H1 (cell line): Measurements from ENCODE around the gene PLD3. TPM values are rescaled to one million over a fixed set of nuclear protein-coding genes. Genes with fewer than 3 reads are reported as not detected.

Source experiments
- CTCF ChIA-PET: fragments of 300-600 bp; sonication (Branson Sonifier 250); formaldehyde crosslinking; loops from one replicate; lab custom pipeline; 2021; ENCODE audit not compliant: partially characterized antibody; lab: Charles Lee
- POLR2A ChIA-PET: fragments of 300-600 bp; sonication (Branson Sonifier 250); formaldehyde crosslinking; loops from one replicate; lab custom pipeline; 2021; ENCODE audit warnings: inconsistent platforms; ENCODE audit not compliant: partially characterized antibody; lab: Charles Lee
- DNase-seq, 2 experiments: peaks; one replicate each; pipeline versions ENCODE4 v3.0.0 to v3.0.0-alpha.2; 2010 to 2022; ENCODE audit warnings: low spot score in 2 of 2, low read depth in 1 of 2, mixed read lengths in 1 of 2
- FAIRE-seq: peaks from 2 replicates; lab custom pipeline; 2011; peaks lifted over from hg19 to GRCh38; lab: Jason Lieb, UNC
- H2AFZ ChIP-seq: 2 replicates; pipeline ENCODE4 v1.8.1; 2012; ENCODE audit warnings: low read length, inconsistent platforms
- H2AK5ac ChIP-seq: 2 replicates; pipeline ENCODE4 v1.6.1; 2013; ENCODE audit warnings: low read depth, low read length
- H2BK120ac ChIP-seq: replicated peaks from 2 replicates; pipeline ENCODE3; 2013; ENCODE audit warnings: low read depth, low read length, inconsistent platforms
- H2BK12ac ChIP-seq: 2 replicates; pipeline ENCODE4 v1.6.1; 2013; ENCODE audit warnings: low read depth, low read length
- H2BK15ac ChIP-seq: 2 replicates; pipeline ENCODE4 v1.6.1; 2013; ENCODE audit warnings: low read length
- H2BK20ac ChIP-seq: 2 replicates; pipeline ENCODE4 v1.6.1; 2013; ENCODE audit warnings: low read length
- H2BK5ac ChIP-seq: 2 replicates; pipeline ENCODE4 v1.6.1; 2013; ENCODE audit warnings: low read depth, low read length
- H3K14ac ChIP-seq: 2 replicates; pipeline ENCODE4 v1.6.1; 2013; ENCODE audit warnings: inconsistent platforms; ENCODE audit not compliant: insufficient read length
- H3K18ac ChIP-seq: 2 replicates; pipeline ENCODE4 v1.6.1; 2013; ENCODE audit warnings: low read length; ENCODE audit errors: extremely low read depth
- H3K23ac ChIP-seq: 2 replicates; pipeline ENCODE4 v1.6.1; 2013; ENCODE audit warnings: inconsistent platforms; ENCODE audit not compliant: insufficient read length
- H3K23me2 ChIP-seq: 2 replicates; pipeline ENCODE4 v1.6.1; 2013; ENCODE audit warnings: low read depth, low read length
- H3K27ac ChIP-seq: 2 replicates; pipeline ENCODE4 v1.6.1; 2011; ENCODE audit warnings: low read depth, low read length, inconsistent platforms
- H3K27me3 ChIP-seq, 4 experiments: replicated peaks in 1 of 4; 1 replicate in 1 of 4; 2 replicates in 3 of 4; pipeline versions ENCODE4 v1.6.1 to v1.8.1; 2011 to 2013; ENCODE audit warnings: low read length in 3 of 4, mild to moderate bottlenecking in 3 of 4, inconsistent platforms in 2 of 4, mixed read lengths in 2 of 4, moderate library complexity in 1 of 4; ENCODE audit not compliant: control insufficient read depth in 3 of 4, insufficient read depth in 3 of 4; ENCODE audit errors: extremely low read depth in 1 of 4
- H3K36me3 ChIP-seq, 4 experiments: 2 replicates each; pipeline versions ENCODE4 v1.6.1 to v1.8.1; 2011 to 2013; ENCODE audit warnings: mild to moderate bottlenecking in 4 of 4, low read length in 3 of 4, moderate library complexity in 2 of 4, control low read depth in 1 of 4, inconsistent platforms in 1 of 4; ENCODE audit not compliant: insufficient read depth in 4 of 4, control insufficient read depth in 2 of 4
- H3K4ac ChIP-seq: replicated peaks from 2 replicates; pipeline ENCODE3; 2013; ENCODE audit warnings: low read length, low read depth, mixed read lengths, inconsistent platforms; ENCODE audit not compliant: insufficient read length
- H3K4me1 ChIP-seq, 4 experiments: replicated peaks in 1 of 4; 1 replicate in 1 of 4; 2 replicates in 3 of 4; pipeline versions ENCODE4 v1.6.1 to v1.8.1; 2011 to 2013; ENCODE audit warnings: low read length in 3 of 4, inconsistent platforms in 2 of 4, mixed read lengths in 1 of 4; ENCODE audit not compliant: insufficient read depth in 4 of 4, control insufficient read depth in 3 of 4
- H3K4me2 ChIP-seq, 2 experiments: 2 replicates each; pipeline versions ENCODE4 v1.6.1 to v1.8.1; 2011 to 2013; ENCODE audit warnings: low read depth in 2 of 2, low read length in 2 of 2, control low read depth in 1 of 2, inconsistent platforms in 1 of 2, mild to moderate bottlenecking in 1 of 2; ENCODE audit not compliant: insufficient read depth in 1 of 2
- H3K4me3 ChIP-seq, 4 experiments: fragments of 200-600, 300-600 bp in 1 of 4; sonication (generic), shearing (Covaris generic), sonication (Bioruptor Twin) in 1 of 4; 2 replicates each; pipeline versions ENCODE4 v1.5.1 to v1.8.1; 2011 to 2016; ENCODE audit warnings: low read length in 4 of 4, low read depth in 3 of 4, control low read depth in 2 of 4, inconsistent platforms in 2 of 4, mild to moderate bottlenecking in 2 of 4, mixed read lengths in 1 of 4, moderate library complexity in 1 of 4; ENCODE audit not compliant: insufficient read depth in 2 of 4; ENCODE audit errors: extremely low read depth in 1 of 4
- H3K56ac ChIP-seq: replicated peaks from 2 replicates; pipeline ENCODE3; 2013; ENCODE audit warnings: low read depth, mild to moderate bottlenecking, mixed read lengths, low read length, inconsistent platforms; ENCODE audit not compliant: insufficient read length
- H3K79me1 ChIP-seq: 2 replicates; pipeline ENCODE4 v1.6.1; 2013; ENCODE audit warnings: low read depth, low read length, control low read depth
- H3K79me2 ChIP-seq, 2 experiments: 2 replicates each; pipeline versions ENCODE4 v1.6.1 to v1.8.1; 2012 to 2013; ENCODE audit warnings: low read length in 2 of 2, mild to moderate bottlenecking in 2 of 2, inconsistent platforms in 1 of 2; ENCODE audit not compliant: insufficient read depth in 2 of 2, control insufficient read depth in 1 of 2
- H3K9ac ChIP-seq, 4 experiments: replicated peaks in 1 of 4; 1 replicate in 1 of 4; 2 replicates in 3 of 4; pipeline versions ENCODE4 v1.6.1 to v1.8.1; 2011 to 2013; ENCODE audit warnings: low read depth in 3 of 4, low read length in 3 of 4, control low read depth in 2 of 4, mild to moderate bottlenecking in 2 of 4, moderate library complexity in 2 of 4, inconsistent platforms in 1 of 4; ENCODE audit errors: extremely low read depth in 1 of 4
- H3K9me3 ChIP-seq, 2 experiments: 2 replicates each; pipeline versions ENCODE4 v1.6.1 to v1.8.1; 2012 to 2013; ENCODE audit warnings: mild to moderate bottlenecking in 2 of 2, moderate library complexity in 2 of 2, control low read depth in 1 of 2, inconsistent platforms in 1 of 2, low read depth in 1 of 2, low read length in 1 of 2, mixed read lengths in 1 of 2; ENCODE audit not compliant: insufficient read depth in 2 of 2
- H4K20me1 ChIP-seq, 2 experiments: replicated peaks in 1 of 2; 2 replicates each; pipeline versions ENCODE3 to v1.8.1; 2011 to 2013; ENCODE audit warnings: inconsistent platforms in 2 of 2, low read length in 2 of 2, mild to moderate bottlenecking in 1 of 2; ENCODE audit not compliant: insufficient read depth in 2 of 2, control insufficient read depth in 1 of 2
- H4K5ac ChIP-seq: 2 replicates; pipeline ENCODE4 v1.6.1; 2013; ENCODE audit warnings: low read length, low read depth, mixed read lengths, inconsistent platforms; ENCODE audit not compliant: insufficient read length
- H4K8ac ChIP-seq: 2 replicates; pipeline ENCODE4 v1.8.0; 2013; ENCODE audit warnings: mild to moderate bottlenecking, moderate library complexity, low read length, inconsistent platforms; ENCODE audit not compliant: insufficient read depth; ENCODE audit errors: extremely low read depth
- H4K91ac ChIP-seq: replicated peaks from 2 replicates; pipeline ENCODE3; 2013; ENCODE audit warnings: low read length, mixed read lengths, inconsistent platforms; ENCODE audit not compliant: insufficient read length
- HDAC2 ChIP-seq, 2 experiments: fragments of 300-600 bp in 1 of 2; sonication (generic) in 1 of 2; IDR thresholded peaks; 2 replicates each; pipeline ENCODE4 v1.6.1; 2011 to 2012; ENCODE audit warnings: low read depth in 2 of 2, low read length in 2 of 2, mild to moderate bottlenecking in 2 of 2, moderate library complexity in 2 of 2, borderline replicate concordance in 1 of 2, inconsistent platforms in 1 of 2
- KDM4A ChIP-seq: IDR thresholded peaks from one replicate; pipeline ENCODE4 v1.7.1; 2012; ENCODE audit warnings: low read depth, mild to moderate bottlenecking, moderate library complexity, low read length, inconsistent platforms; ENCODE audit not compliant: severe bottlenecking
- POLR2A ChIP-seq, 2 experiments: IDR thresholded peaks; 1 replicate in 1 of 2; 2 replicates in 1 of 2; pipeline ENCODE4 v1.6.1; 2011; ENCODE audit warnings: low read depth in 2 of 2, low read length in 2 of 2, mild to moderate bottlenecking in 2 of 2; ENCODE audit errors: control extremely low read depth in 1 of 2
- SP1 ChIP-seq: IDR thresholded peaks from 2 replicates; pipeline ENCODE4 v1.6.1; 2011; ENCODE audit warnings: low read depth, low read length
- TAF7 ChIP-seq: optimal IDR thresholded peaks from 2 replicates; pipeline ENCODE3; 2011; ENCODE audit warnings: low read depth, mild to moderate bottlenecking, inconsistent platforms, low read length, moderate library complexity, borderline replicate concordance
- TCF12 ChIP-seq: IDR thresholded peaks from 2 replicates; pipeline ENCODE4 v1.6.1; 2011; ENCODE audit warnings: low read depth, mild to moderate bottlenecking, low read length
- YY1 ChIP-seq: IDR thresholded peaks from 2 replicates; pipeline ENCODE4 v1.6.1; 2011; ENCODE audit warnings: low read depth, mild to moderate bottlenecking, low read length
- WGBS, 2 experiments: shearing (Covaris generic) in 1 of 2; methylation state at CpG; one replicate each; pipeline versions ENCODE4 v1.1.6 to v1.1.7; 2013 to 2015; ENCODE audit warnings: low lambda C conversion rate in 2 of 2, mixed read lengths in 2 of 2, inconsistent platforms in 1 of 2, low coverage in 1 of 2, missing lambda C conversion rate in 1 of 2; ENCODE audit not compliant: insufficient replicate concordance in 2 of 2, insufficient coverage in 1 of 2, insufficient read length in 1 of 2; ENCODE audit errors: extremely low coverage in 1 of 2, missing lambda C conversion rate in 1 of 2; 5-methylcytosine and 5-hydroxymethylcytosine counted together
- polyA plus RNA-seq, 7 experiments: library from polyadenylated mRNA; depleted of rRNA in 3 of 7; stranded (reverse) in 5 of 7; unstranded in 2 of 7; fragments of >200 nt in 5 of 7; fragments of 200-250 nt in 2 of 7; gene quantifications; 1 replicate in 5 of 7; 2 replicates in 1 of 7; 4 replicates in 1 of 7; pipeline versions ENCODE4 v1.2.1 to v1.2.3, GENCODE V29; 2011 to 2013; ENCODE audit warnings: missing spikeins in 2 of 7, mixed read lengths in 2 of 7
- total RNA-seq: library from RNA; stranded (reverse); fragmentation: NEBNext Ultra II Directional; extraction: Animal tissue kit (Norgen Biotek cat#: 25700); gene quantifications from 2 replicates; pipeline ENCODE4 v1.2.1, GENCODE V29; 2021
- TF ChIP-seq, protein P1 (sequence below): IDR thresholded peaks from 2 replicates; pipeline ENCODE4 v1.6.1; 2011; ENCODE audit warnings: low read length, improper control_type of control experiment
- TF ChIP-seq, protein P2 (sequence below): IDR thresholded peaks from 2 replicates; pipeline ENCODE4 v1.6.1; 2012; ENCODE audit warnings: inconsistent platforms
- TF ChIP-seq, protein P3 (sequence below): IDR thresholded peaks from 2 replicates; pipeline ENCODE4 v1.6.1; 2012; ENCODE audit warnings: low read length, inconsistent platforms

Gene PLD3
- total and polyA plus RNA-seq, 2 of the 8 experiments (the other 6 are each of a cell fraction or from before 2014, with no cell fraction given): 180 to 543 TPM

DNA sequence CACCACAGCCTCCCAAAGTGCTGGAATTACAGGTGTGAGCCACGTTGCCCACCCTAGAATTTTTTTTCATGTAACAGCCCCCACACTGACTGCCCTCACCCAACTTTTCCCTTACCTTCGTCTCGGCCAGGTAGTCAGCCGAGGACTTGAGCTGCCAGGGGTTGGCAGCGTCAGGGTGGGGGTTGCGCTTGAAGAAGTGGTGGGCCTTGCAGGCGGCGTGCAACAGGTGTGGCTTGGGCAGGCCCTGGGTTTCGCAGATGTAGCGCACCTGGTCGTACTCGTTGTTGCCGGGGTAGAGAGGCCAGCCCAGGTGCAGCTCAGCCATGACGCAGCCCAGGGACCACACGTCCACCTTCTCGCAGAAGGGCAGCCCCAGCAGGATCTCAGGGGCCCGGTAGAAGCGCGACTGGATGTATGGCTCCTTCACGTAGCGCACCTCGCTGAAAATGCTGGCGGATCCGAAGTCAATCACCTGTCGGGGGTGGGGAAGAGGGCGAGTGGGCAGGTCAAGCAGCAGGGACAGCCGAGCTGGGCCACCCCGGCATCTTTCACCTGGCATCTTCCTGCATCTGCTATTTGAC lies 35.3 kb downstream of the PLD3 start:
- no peak overlapping the region for H3K4ac ChIP-seq
- CTCF ChIA-PET: interaction anchor here (0.6 to 2.5 kb wide), 5 partner anchors 8 to 79 kb away, joined by 3 to 7 read pairs (median 4); no protein-coding TSS in a partner anchor
- peaks cover 0 to 4% (median 0%) of the 10 kb centered on the region in 4 experiments; a peak in 2 of 7 replicates for H3K4me1 ChIP-seq
- DNase-seq: no peak
- H2BK20ac ChIP-seq: no peak overlapping the region
- no peaks in the 10 kb centered on the region for H3K79me1 ChIP-seq
- no peak overlapping the region for H2BK15ac ChIP-seq
- H4K5ac ChIP-seq: no peak overlapping the region
- H3K23me2 ChIP-seq: no peaks in the 10 kb centered on the region
- H3K79me2 ChIP-seq: no peaks in the 10 kb centered on the region
- no peak overlapping the region for H3K4me2 ChIP-seq
- no peak overlapping the region for H3K4me3 ChIP-seq
- WGBS, 2 experiments: 89% methylated on average over 28 of the region's 28 CpGs; no CpG with 5 or more reads in 1 of the 2 experiments
- no peak overlapping the region; the same call in 1 of the 2 replicates for H4K8ac ChIP-seq
- no peak overlapping the region for H3K9ac ChIP-seq
- H2AFZ ChIP-seq: no peak overlapping the region
- FAIRE-seq: no peak
- no peak overlapping the region for H3K18ac ChIP-seq
- peaks cover under 1 to 4% (median 1%) of the 10 kb centered on the region in 4 experiments; a peak in 5 of 8 replicates for H3K36me3 ChIP-seq
- no peak overlapping the region for H3K56ac ChIP-seq
- no peak overlapping the region for H2BK5ac ChIP-seq
- POLR2A ChIA-PET: interaction anchor here (0.9 to 1.2 kb wide), 6 partner anchors 15 to 68 kb away, joined by 3 to 4 read pairs (median 3); no protein-coding TSS in a partner anchor
- no peak overlapping the region for H3K14ac ChIP-seq
- H4K91ac ChIP-seq: no peak overlapping the region
- H2BK12ac ChIP-seq: no peak overlapping the region
- peaks cover 0 to 11% of the 10 kb centered on the region in 2 experiments for H4K20me1 ChIP-seq
- H3K23ac ChIP-seq: no peak overlapping the region
- no peak overlapping the region for H2BK120ac ChIP-seq
- H3K27me3 ChIP-seq: no peaks in the 10 kb centered on the region
- H3K27ac ChIP-seq: no peak overlapping the region
- no peaks in the 10 kb centered on the region for H3K9me3 ChIP-seq
- no peak overlapping the region for H2AK5ac ChIP-seq
- TF ChIP-seq, protein P1, sequence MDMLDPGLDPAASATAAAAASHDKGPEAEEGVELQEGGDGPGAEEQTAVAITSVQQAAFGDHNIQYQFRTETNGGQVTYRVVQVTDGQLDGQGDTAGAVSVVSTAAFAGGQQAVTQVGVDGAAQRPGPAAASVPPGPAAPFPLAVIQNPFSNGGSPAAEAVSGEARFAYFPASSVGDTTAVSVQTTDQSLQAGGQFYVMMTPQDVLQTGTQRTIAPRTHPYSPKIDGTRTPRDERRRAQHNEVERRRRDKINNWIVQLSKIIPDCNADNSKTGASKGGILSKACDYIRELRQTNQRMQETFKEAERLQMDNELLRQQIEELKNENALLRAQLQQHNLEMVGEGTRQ: no peak
- TF ChIP-seq TCF12: no peak
- no peak for TF ChIP-seq HDAC2 (IDR thresholded peaks at IDR 0.05; ENCODE audit: borderline replicate concordance in 1 of 2, low read depth in 2 of 2, low read length in 2 of 2)
- TF ChIP-seq, protein P2, sequence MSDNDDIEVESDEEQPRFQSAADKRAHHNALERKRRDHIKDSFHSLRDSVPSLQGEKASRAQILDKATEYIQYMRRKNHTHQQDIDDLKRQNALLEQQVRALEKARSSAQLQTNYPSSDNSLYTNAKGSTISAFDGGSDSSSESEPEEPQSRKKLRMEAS: no peak
- no peak for TF ChIP-seq TAF7
- no peak for TF ChIP-seq KDM4A
- no peak for TF ChIP-seq POLR2A (IDR thresholded peaks at IDR 0.05; ENCODE audit: control extremely low read depth in 1 of 2, low read depth in 2 of 2, low read length in 2 of 2)
- TF ChIP-seq, protein P3, sequence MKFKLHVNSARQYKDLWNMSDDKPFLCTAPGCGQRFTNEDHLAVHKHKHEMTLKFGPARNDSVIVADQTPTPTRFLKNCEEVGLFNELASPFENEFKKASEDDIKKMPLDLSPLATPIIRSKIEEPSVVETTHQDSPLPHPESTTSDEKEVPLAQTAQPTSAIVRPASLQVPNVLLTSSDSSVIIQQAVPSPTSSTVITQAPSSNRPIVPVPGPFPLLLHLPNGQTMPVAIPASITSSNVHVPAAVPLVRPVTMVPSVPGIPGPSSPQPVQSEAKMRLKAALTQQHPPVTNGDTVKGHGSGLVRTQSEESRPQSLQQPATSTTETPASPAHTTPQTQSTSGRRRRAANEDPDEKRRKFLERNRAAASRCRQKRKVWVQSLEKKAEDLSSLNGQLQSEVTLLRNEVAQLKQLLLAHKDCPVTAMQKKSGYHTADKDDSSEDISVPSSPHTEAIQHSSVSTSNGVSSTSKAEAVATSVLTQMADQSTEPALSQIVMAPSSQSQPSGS: no peak
- TF ChIP-seq YY1: no peak
- TF ChIP-seq SP1: no peak
